Bronchial epithelial cell (primary cell): ENCODE results near the gene SLCO4A1. TPM values are rescaled to one million over a fixed set of nuclear protein-coding genes. Genes with fewer than 3 reads are reported as not detected.

Source experiments
- DNase-seq: peaks from one replicate; pipeline ENCODE4 v3.0.0-alpha.2; 2010; ENCODE audit warnings: low read depth
- FAIRE-seq: peaks from 2 replicates; lab custom pipeline; 2011; peaks lifted over from hg19 to GRCh38; lab: Jason Lieb, UNC
- H3K27me3 ChIP-seq: 2 replicates; pipeline ENCODE4 v1.5.1; 2011; ENCODE audit warnings: low read length; ENCODE audit not compliant: control insufficient read depth, insufficient read depth
- H3K36me3 ChIP-seq: 2 replicates; pipeline ENCODE4 v1.5.1; 2011; ENCODE audit warnings: low read length; ENCODE audit not compliant: control insufficient read depth, insufficient read depth
- H3K4me3 ChIP-seq: 2 replicates; pipeline ENCODE4 v1.5.1; 2011; ENCODE audit warnings: mild to moderate bottlenecking, low read depth, low read length, control low read depth
- CTCF ChIP-seq: IDR thresholded peaks from 2 replicates; pipeline ENCODE4 v1.5.1; 2011; ENCODE audit warnings: mild to moderate bottlenecking, moderate library complexity, low read length, control low read depth, inconsistent platforms; ENCODE audit not compliant: insufficient read depth, severe bottlenecking
- total RNA-seq: library from RNA; depleted of rRNA; stranded (reverse); fragments of >200 nt; gene quantifications from 2 replicates; pipeline ENCODE4 v1.2.1, GENCODE V29; 2014

SLCO4A1 gene
- total RNA-seq, 1 donor from 2014 or later: 1.6 TPM

- peaks cover 41% of the 10 kb centered on the region for H3K27me3 ChIP-seq
- no peaks in the 10 kb centered on the region for H3K36me3 ChIP-seq
- DNase-seq: no peak
- no peak for FAIRE-seq
- no peak for TF ChIP-seq CTCF
- H3K4me3 ChIP-seq: no peak overlapping the region
Observed at GRCh38 chr20:62706857-62707256, 64.6 kb downstream of the SLCO4A1 start.

GRCh38 chr20:62707276-62707920 lies 65.1 kb downstream of the SLCO4A1 start:
- no peak for TF ChIP-seq CTCF
- H3K36me3 ChIP-seq: no peaks in the 10 kb centered on the region
- no peak for FAIRE-seq
- DNase-seq: no peak
- no peak overlapping the region for H3K4me3 ChIP-seq
- H3K27me3 ChIP-seq: peaks cover 44% of the 10 kb centered on the region

GRCh38 chr20:62707921-62708521 lies 65.7 kb downstream of the SLCO4A1 start:
- TF ChIP-seq CTCF: peak; percentile 25
- no peak for DNase-seq
- Histone ChIP-seq H3K36me3 (no peaks in the 10 kb centered on the region), H3K27me3 (peaks cover 48% of the 10 kb centered on the region), H3K4me3 (no peak overlapping the region)
- no peak for FAIRE-seq

- TF ChIP-seq CTCF: no peak
- Histone ChIP-seq H3K4me3 (no peak within 1 kb of the TSS), H3K36me3 (no peaks in the 10 kb centered on the region), H3K27me3 (peaks cover 51% of the 10 kb centered on the region)
- FAIRE-seq (no peak), DNase-seq (no peak)
Observed at GRCh38 chr20:62708591-62709536, 66.6 kb downstream of the SLCO4A1 start, which contains the start of gene NTSR1. Gene NTSR1 (plus strand): TSS chr20:62708836. CDS start chr20:62709208, 372 bp downstream.

GRCh38 chr20:62709537-62709905 lies 67.2 kb downstream of the SLCO4A1 start:
- H3K36me3 ChIP-seq: no peaks in the 10 kb centered on the region
- peaks cover 54% of the 10 kb centered on the region for H3K27me3 ChIP-seq
- DNase-seq (no peak), FAIRE-seq (no peak)
- no peak for TF ChIP-seq CTCF
- no peak overlapping the region for H3K4me3 ChIP-seq
